HUES48 (cell line): ENCODE results near the gene HIC2.
A peak's percentile ranks its signal among the peaks of the same experiment; 100 is the strongest.
"Not testable (repeated sequence)": the region's sequence is repeated elsewhere in the genome, so short reads cannot be mapped to it uniquely, and the experiment has no call there.

Experiments
- H3K27ac ChIP-seq: one replicate; pipeline ENCODE4 v1.7.0; 2013; ENCODE audit warnings: low read depth, low read length, inconsistent platforms
- H3K27me3 ChIP-seq: 2 replicates; pipeline ENCODE4 v1.6.1; 2013; ENCODE audit warnings: mild to moderate bottlenecking, low read length; ENCODE audit not compliant: control insufficient read depth, insufficient read depth
- H3K36me3 ChIP-seq: 2 replicates; pipeline ENCODE4 v1.6.1; 2013; ENCODE audit warnings: low read length; ENCODE audit not compliant: control insufficient read depth, insufficient read depth
- H3K4me1 ChIP-seq: 2 replicates; pipeline ENCODE4 v1.6.1; 2013; ENCODE audit warnings: mild to moderate bottlenecking, low read length; ENCODE audit not compliant: control insufficient read depth, insufficient read depth
- H3K4me3 ChIP-seq: 2 replicates; pipeline ENCODE4 v1.5.1; 2013; ENCODE audit warnings: mild to moderate bottlenecking, low read depth, low read length
- H3K9ac ChIP-seq: 2 replicates; pipeline ENCODE4 v1.6.1; 2013; ENCODE audit warnings: mild to moderate bottlenecking, low read depth, low read length, moderate library complexity
- H3K9me3 ChIP-seq: 2 replicates; pipeline ENCODE4 v1.6.1; 2013; ENCODE audit warnings: low read length; ENCODE audit not compliant: control insufficient read depth, insufficient read depth

HIC2 gene

DNA sequence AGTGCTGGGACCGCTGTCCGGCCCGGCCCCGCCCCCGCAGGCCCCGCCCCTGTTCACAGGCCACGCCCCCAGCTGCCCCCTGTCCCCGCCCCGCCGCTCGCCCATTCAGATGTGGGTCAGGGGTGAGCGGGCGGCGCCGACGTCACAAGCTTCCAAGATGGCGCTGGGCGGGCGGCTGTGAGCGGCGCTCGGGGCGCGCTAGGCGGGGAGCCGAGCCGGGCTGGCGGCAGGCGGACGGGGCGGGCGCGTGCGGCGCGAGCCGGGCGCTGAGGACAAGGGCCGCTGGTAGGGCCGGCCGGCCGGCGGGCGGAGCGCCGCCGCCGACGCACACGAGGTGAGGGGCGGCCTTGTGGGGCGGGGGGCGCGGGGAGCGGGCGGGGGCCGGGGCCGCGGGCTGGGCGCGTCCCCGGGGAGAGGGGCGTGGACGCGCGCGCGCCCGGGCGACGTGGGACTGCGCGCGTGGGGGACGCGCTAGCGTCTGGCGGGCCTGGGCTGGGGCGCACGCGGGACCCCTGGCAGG is at the start of gene HIC2:
Gene HIC2 (plus strand): TSS at position 145 of the 520 bp plus-strand sequence. CDS start 25,461 bp downstream, outside the sequence.
- H3K4me3 ChIP-seq: peak within 1 kb of the TSS; percentile 55; the same call in 1 of the 2 replicates
- H3K36me3 ChIP-seq, H3K27me3 ChIP-seq, H3K9me3 ChIP-seq, H3K4me1 ChIP-seq, H3K27ac ChIP-seq, H3K9ac ChIP-seq: not testable (repeated sequence)

DNA sequence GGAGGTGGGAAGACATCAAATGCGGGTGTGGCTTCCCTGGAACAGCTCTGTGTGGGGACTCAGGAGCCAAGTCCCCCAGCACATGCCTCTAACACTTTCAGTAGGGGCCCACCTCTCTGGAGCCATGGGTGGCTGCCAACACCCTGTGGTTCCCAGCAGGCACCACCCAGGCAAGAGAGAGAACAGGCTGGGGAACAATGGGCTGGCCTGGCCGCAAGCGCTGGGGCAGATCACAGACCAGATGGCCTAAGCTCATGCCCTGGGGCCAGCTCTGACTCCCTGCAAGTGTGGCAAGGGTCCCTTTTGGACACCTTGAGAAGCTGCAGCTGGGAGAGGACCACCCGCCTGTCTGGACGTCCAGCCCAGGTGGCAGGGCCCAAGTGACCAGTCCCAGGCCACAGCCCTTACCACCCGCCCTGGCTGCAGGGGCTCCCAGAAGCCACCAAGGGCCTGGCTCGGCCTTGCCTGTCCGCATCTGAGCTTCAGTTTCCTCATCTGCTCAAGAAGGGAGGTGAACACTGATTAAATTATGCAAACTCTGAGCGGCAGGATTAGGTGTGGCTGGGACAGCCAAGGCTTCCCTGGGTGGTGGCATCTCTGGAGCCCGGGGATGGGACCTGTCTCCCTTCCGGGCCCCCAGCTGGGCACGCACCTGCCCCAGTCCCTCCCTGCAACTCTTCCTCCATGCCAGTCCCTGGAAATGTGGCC is 48.4 kb upstream of the HIC2 start:
- not testable (repeated sequence) for H3K27ac ChIP-seq, H3K4me3 ChIP-seq, H3K9ac ChIP-seq, H3K27me3 ChIP-seq, H3K4me1 ChIP-seq, H3K9me3 ChIP-seq, H3K36me3 ChIP-seq

- H3K9me3 ChIP-seq, H3K4me3 ChIP-seq, H3K27me3 ChIP-seq, H3K9ac ChIP-seq, H3K36me3 ChIP-seq, H3K4me1 ChIP-seq, H3K27ac ChIP-seq: not testable (repeated sequence)
These were observed 41.3 kb upstream of the HIC2 start for GRCh38 chr22:21375880-21376279.

DNA sequence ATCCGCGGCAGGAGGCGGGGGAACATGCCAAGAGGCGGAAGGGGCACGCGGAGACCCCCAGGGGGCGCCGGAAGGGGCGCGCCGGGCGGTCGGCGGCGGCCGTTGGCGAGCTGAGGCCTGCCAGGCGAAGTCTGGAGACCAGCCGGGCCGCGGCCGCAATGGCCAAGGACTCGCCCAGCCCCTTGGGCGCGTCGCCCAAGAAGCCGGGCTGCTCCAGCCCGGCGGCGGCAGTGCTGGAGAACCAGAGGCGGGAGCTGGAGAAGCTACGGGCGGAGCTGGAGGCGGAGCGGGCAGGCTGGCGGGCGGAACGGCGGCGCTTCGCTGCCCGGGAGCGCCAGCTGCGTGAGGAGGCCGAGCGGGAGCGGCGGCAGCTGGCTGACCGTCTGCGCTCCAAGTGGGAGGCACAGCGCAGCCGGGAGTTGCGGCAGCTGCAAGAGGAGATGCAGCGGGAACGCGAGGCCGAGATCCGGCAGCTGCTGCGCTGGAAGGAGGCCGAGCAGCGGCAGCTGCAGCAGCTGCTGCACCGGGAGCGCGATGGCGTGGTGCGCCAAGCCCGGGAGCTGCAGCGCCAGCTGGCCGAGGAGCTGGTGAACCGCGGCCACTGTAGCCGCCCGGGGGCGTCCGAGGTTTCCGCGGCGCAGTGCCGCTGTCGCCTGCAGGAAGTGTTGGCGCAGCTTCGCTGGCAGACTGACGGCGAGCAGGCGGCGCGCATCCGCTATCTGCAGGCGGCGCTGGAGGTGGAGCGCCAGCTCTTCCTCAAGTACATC is 33.3 kb upstream of the HIC2 start, which contains the start of gene RIMBP3B:
Gene RIMBP3B (plus strand): TSS at position 51 of the 767 bp plus-strand sequence. CDS start 108 bp downstream, at position 159.
- not testable (repeated sequence) for H3K4me1 ChIP-seq, H3K27me3 ChIP-seq, H3K9ac ChIP-seq, H3K4me3 ChIP-seq, H3K36me3 ChIP-seq, H3K9me3 ChIP-seq, H3K27ac ChIP-seq

DNA sequence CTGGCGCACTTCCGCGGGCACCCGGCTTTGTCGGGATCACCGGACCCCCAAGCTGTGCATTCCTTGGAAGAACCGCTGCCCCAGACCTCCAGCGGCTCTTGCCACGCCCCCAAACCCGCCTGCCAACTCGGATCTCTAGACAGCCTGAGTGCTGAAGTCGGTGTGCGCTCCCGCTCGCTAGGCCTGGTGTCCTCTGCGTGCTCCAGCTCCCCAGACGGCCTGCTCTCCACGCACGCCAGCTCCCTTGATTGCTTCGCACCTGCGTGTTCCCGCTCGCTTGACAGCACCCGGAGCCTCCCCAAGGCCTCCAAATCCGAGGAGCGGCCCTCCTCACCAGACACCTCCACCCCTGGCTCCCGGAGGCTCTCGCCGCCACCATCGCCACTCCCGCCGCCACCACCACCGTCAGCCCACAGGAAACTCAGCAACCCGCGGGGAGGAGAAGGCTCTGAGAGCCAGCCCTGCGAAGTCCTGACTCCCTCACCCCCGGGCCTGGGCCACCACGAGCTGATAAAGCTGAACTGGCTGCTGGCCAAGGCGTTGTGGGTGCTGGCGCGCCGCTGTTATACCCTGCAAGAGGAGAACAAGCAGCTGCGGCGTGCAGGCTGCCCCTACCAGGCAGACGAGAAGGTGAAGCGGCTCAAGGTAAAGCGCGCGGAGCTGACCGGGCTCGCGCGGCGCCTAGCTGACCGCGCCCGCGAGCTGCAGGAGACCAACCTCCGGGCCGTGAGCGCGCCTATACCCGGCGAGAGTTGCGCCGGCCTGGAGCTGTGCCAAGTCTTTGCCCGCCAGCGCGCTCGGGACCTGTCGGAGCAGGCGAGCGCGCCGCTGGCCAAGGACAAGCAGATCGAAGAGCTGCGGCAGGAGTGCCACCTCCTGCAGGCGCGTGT is 32.5 kb upstream of the HIC2 start:
- not testable (repeated sequence) for H3K9ac ChIP-seq, H3K4me3 ChIP-seq, H3K27ac ChIP-seq, H3K9me3 ChIP-seq, H3K4me1 ChIP-seq, H3K27me3 ChIP-seq, H3K36me3 ChIP-seq

- not testable (repeated sequence) for H3K4me1 ChIP-seq, H3K36me3 ChIP-seq, H3K27ac ChIP-seq, H3K27me3 ChIP-seq, H3K4me3 ChIP-seq, H3K9me3 ChIP-seq, H3K9ac ChIP-seq
These were observed 27.7 kb upstream of the HIC2 start for GRCh38 chr22:21389480-21389879.

DNA sequence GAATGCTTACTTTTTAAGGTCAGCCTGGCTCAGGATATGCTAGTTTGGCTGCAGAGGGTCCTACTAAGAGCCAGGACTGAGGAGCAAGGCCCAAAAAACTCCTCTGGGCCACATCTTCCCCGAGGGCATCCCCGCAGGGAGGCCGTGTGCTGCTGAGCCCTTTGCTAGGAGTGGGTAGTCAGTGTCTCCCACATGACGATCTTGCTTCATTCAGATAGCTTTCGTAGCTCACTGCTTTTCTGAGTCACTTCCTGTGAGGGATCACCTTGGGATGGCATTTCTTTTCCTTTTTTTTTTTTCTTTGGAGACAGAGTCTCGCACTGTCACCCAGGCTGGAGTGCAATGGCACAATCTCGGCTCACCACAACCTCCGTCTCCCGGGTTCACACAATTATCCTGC is 27.2 kb upstream of the HIC2 start:
- H3K9me3 ChIP-seq, H3K27me3 ChIP-seq, H3K36me3 ChIP-seq, H3K4me1 ChIP-seq, H3K27ac ChIP-seq, H3K4me3 ChIP-seq, H3K9ac ChIP-seq: not testable (repeated sequence)

GRCh38 chr22:21394613-21395012 is 22.6 kb upstream of the HIC2 start:
- not testable (repeated sequence) for H3K4me3 ChIP-seq, H3K27ac ChIP-seq, H3K9me3 ChIP-seq, H3K27me3 ChIP-seq, H3K36me3 ChIP-seq, H3K9ac ChIP-seq, H3K4me1 ChIP-seq

GRCh38 chr22:21401197-21401969 is 15.8 kb upstream of the HIC2 start:
- not testable (repeated sequence) for H3K27ac ChIP-seq, H3K36me3 ChIP-seq, H3K9me3 ChIP-seq, H3K4me1 ChIP-seq, H3K4me3 ChIP-seq, H3K27me3 ChIP-seq, H3K9ac ChIP-seq

DNA sequence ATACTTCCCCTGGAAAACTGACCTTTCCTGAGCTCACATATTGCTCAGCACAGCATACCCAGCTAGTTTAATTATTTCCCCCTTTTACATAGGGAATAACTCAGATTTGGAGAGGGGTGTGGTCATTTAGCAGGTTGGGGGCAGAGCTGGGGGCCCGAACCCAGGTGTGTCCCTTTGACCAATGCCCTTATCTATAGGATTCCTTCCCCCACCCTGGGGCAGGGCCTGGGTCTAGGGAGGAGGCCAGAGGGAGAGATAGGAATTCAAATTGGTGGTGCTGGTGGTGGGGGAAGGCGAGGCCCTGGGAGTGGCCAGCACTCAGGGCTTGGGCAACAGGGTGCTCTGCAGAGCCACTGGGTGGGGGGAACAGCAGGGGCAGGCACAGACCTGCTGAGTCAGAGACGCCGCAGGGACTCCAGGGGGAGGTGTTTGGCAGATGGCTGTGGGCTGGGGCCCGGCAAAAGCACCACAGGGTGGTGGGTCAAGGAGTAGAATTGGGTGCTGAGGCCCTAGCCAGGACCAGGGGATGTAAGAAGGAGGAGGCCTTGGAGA is 14.3 kb upstream of the HIC2 start:
- H3K36me3 ChIP-seq, H3K9ac ChIP-seq, H3K9me3 ChIP-seq, H3K27me3 ChIP-seq, H3K27ac ChIP-seq, H3K4me1 ChIP-seq, H3K4me3 ChIP-seq: not testable (repeated sequence)
